ENCODE results near the gene TERF2IP.

Gene TERF2IP

GRCh38 chr16:75660726-75661302 is 13.2 kb downstream of the TERF2IP start:
- H3K36me3 ChIP-seq (replicated peaks), result peaks cover 24% of the 10 kb centered on the region
- no peak for DNase-seq
- no peak overlapping the region for H3K27ac ChIP-seq
- no peak overlapping the region for H3K4me3 ChIP-seq (ENCODE audit: low read depth, low read length)
- in situ Hi-C loops (cut with HindIII; ENCODE audit: low pct_ligation_motif_present, low sequenced_read_pairs), result no loop called here
- H3K27me3 ChIP-seq (replicated peaks), result no peaks in the 10 kb centered on the region
- TF ChIP-seq, protein P1, sequence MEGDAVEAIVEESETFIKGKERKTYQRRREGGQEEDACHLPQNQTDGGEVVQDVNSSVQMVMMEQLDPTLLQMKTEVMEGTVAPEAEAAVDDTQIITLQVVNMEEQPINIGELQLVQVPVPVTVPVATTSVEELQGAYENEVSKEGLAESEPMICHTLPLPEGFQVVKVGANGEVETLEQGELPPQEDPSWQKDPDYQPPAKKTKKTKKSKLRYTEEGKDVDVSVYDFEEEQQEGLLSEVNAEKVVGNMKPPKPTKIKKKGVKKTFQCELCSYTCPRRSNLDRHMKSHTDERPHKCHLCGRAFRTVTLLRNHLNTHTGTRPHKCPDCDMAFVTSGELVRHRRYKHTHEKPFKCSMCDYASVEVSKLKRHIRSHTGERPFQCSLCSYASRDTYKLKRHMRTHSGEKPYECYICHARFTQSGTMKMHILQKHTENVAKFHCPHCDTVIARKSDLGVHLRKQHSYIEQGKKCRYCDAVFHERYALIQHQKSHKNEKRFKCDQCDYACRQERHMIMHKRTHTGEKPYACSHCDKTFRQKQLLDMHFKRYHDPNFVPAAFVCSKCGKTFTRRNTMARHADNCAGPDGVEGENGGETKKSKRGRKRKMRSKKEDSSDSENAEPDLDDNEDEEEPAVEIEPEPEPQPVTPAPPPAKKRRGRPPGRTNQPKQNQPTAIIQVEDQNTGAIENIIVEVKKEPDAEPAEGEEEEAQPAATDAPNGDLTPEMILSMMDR (IDR thresholded peaks at IDR 0.05; ENCODE audit: low read depth, low read length, missing control alignments), result no peak

GRCh38 chr16:75667503-75667902 is 19.9 kb downstream of the TERF2IP start:
- TF ChIP-seq, protein P1 (IDR thresholded peaks at IDR 0.05; ENCODE audit: low read depth, low read length, missing control alignments), result no peak
- in situ Hi-C loops (cut with HindIII; ENCODE audit: low pct_ligation_motif_present, low sequenced_read_pairs), result no loop called here
- Histone ChIP-seq H3K36me3 (replicated peaks) (no peaks in the 10 kb centered on the region), H3K4me3 (ENCODE audit: low read depth, low read length) (no peak overlapping the region), H3K27me3 (replicated peaks) (no peaks in the 10 kb centered on the region), H3K27ac (no peak overlapping the region)
- no peak for DNase-seq

DNA sequence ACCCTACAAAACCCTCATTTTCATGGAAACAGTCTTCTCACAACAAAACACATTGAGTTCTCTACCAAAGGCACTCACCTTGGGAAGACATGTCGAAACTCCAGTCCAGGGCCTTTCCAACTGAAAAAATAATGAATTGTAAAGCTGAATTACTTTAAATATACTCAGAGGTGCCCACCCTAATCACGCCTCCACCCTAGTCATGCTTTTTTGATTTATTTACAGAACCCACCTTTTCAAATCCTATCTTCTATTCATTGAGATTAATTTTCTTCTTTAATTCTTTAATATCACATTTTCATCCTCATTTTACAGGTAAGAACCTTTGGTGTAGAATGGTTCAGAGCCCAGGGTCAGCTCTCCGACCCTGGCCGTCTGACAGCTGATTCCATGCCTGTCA is 29.3 kb downstream of the TERF2IP start, which contains the start of gene CPHXL2:
TSS of gene CPHXL2 (minus strand) at position 101 of the 400 bp plus-strand sequence. CDS start at position 91, 10 bp downstream.
- H3K36me3 ChIP-seq (replicated peaks), result no peaks in the 10 kb centered on the region
- H3K4me3 ChIP-seq (ENCODE audit: low read depth, low read length), result no peak within 1 kb of the TSS
- no peaks in the 10 kb centered on the region for H3K27me3 ChIP-seq (replicated peaks)
- in situ Hi-C loops (cut with HindIII; ENCODE audit: low pct_ligation_motif_present, low sequenced_read_pairs), result no loop called here
- DNase-seq, result no peak
- TF ChIP-seq, protein P1 (IDR thresholded peaks at IDR 0.05; ENCODE audit: low read depth, low read length, missing control alignments), result no peak
- no peak within 1 kb of the TSS for H3K27ac ChIP-seq

DNA sequence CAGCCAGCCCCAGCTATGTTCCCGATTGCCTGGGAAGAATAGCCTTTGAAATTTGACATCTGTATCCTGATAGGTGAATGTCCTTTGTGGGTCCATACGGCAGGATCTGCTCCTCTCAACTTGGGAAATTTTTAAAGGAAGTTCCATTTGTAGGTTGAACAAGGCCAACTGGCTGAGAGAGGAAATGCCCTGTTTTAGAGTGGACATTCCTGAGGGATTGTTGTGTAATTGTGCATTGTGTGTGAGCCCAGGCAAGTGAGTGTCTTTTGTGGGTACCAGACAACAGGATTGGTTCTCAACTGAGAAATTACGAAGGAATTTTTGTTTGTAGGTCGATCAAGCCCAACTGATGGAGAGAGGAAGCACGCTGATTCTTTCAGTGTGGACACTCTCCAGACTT is 31.8 kb downstream of the TERF2IP start:
- TF ChIP-seq, protein P1 (IDR thresholded peaks at IDR 0.05; ENCODE audit: low read depth, low read length, missing control alignments), result no peak
- no peak overlapping the region for H3K4me3 ChIP-seq (ENCODE audit: low read depth, low read length)
- in situ Hi-C loops (cut with HindIII; ENCODE audit: low pct_ligation_motif_present, low sequenced_read_pairs), result no loop called here

GRCh38 chr16:75682308-75682707 is 34.7 kb downstream of the TERF2IP start:
- no peak for DNase-seq
- H3K27ac ChIP-seq, result no peak overlapping the region
- H3K27me3 ChIP-seq (replicated peaks), result no peaks in the 10 kb centered on the region
- in situ Hi-C loops (cut with HindIII; ENCODE audit: low pct_ligation_motif_present, low sequenced_read_pairs), result no loop called here
- no peak overlapping the region for H3K4me3 ChIP-seq (ENCODE audit: low read depth, low read length)
- TF ChIP-seq, protein P1 (IDR thresholded peaks at IDR 0.05; ENCODE audit: low read depth, low read length, missing control alignments), result no peak
- no peaks in the 10 kb centered on the region for H3K36me3 ChIP-seq (replicated peaks)

More for the DNA sequence above, 31.8 kb downstream of the TERF2IP start:
- DNase-seq, result no peak
- H3K27me3 ChIP-seq (replicated peaks), result no peaks in the 10 kb centered on the region
- no peak overlapping the region for H3K27ac ChIP-seq
- no peaks in the 10 kb centered on the region for H3K36me3 ChIP-seq (replicated peaks)

DNA sequence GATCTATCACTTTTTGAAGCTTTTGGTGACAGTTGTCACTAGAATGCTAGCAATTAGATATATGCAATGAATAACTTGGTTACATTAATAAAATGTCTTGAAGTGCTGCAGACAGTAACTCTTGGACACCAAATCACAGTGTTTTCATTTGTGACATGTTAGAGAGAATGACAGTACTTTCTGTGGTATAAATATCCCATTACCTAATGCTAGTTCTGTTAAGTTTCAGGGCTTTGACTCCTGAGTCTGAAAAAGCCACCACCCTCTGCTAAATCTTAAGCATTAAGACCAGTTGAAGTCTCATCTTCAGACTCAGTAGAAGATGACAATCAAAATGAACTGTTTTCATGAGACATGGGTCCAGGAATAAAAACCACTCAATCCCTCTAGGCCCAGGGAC is 39.8 kb downstream of the TERF2IP start:
- in situ Hi-C loops (cut with HindIII; ENCODE audit: low pct_ligation_motif_present, low sequenced_read_pairs), result no loop called here
- Histone ChIP-seq H3K27me3 (replicated peaks) (no peaks in the 10 kb centered on the region), H3K4me3 (ENCODE audit: low read depth, low read length) (no peak overlapping the region), H3K36me3 (replicated peaks) (no peaks in the 10 kb centered on the region), H3K27ac (no peak overlapping the region)
- DNase-seq, result no peak
- TF ChIP-seq, protein P1 (IDR thresholded peaks at IDR 0.05; ENCODE audit: low read depth, low read length, missing control alignments), result no peak
